Natural killer cell (primary cell): Measurements from ENCODE around the gene MSL2. TPM values are rescaled to one million over a fixed set of nuclear protein-coding genes. Genes with fewer than 3 reads are reported as not detected.

Experiments used
- ATAC-seq, 3 donors: fragments of 150-1000 bp in 2 of 3; fragments of 200-7000 bp in 1 of 3; cut with Tn5 transposase; 1 replicate in 1 of 3; 2 replicates in 2 of 3; pipeline ENCODE4 v1.10.0; 2021; ENCODE audit warnings: mild to moderate bottlenecking in 2 of 3, moderate library complexity in 2 of 3
- DNase-seq, 2 donors: peaks; one replicate each; pipeline versions ENCODE4 v3.0.0 to v3.0.0-alpha.2; 2013 to 2021; ENCODE audit warnings: mixed read lengths in 1 of 2
- H3K27ac ChIP-seq: one replicate; pipeline ENCODE4 v1.5.1; 2013; ENCODE audit warnings: mild to moderate bottlenecking, low read length
- H3K27me3 ChIP-seq: one replicate; pipeline ENCODE4 v1.6.1; 2013; ENCODE audit warnings: low read length; ENCODE audit not compliant: control insufficient read depth, insufficient read depth
- H3K36me3 ChIP-seq: one replicate; pipeline ENCODE4 v1.6.1; 2013; ENCODE audit warnings: low read length; ENCODE audit not compliant: control insufficient read depth, insufficient read depth
- H3K4me1 ChIP-seq: one replicate; pipeline ENCODE4 v1.6.1; 2013; ENCODE audit warnings: low read length; ENCODE audit not compliant: control insufficient read depth, insufficient read depth
- H3K4me3 ChIP-seq: one replicate; pipeline ENCODE4 v1.5.1; 2013; ENCODE audit warnings: low read length
- H3K9me3 ChIP-seq: one replicate; pipeline ENCODE4 v1.6.1; 2013; ENCODE audit warnings: low read length; ENCODE audit not compliant: control insufficient read depth, insufficient read depth
- H3K27ac Mint-ChIP-seq, 2 donors: one replicate each; pipeline ENCODE4 v1.8.0; 2022; ENCODE audit warnings: mild to moderate bottlenecking in 2 of 2, mixed read lengths in 2 of 2, moderate library complexity in 1 of 2
- H3K27me3 Mint-ChIP-seq, 2 donors: one replicate each; pipeline ENCODE4 v1.8.0; 2022; ENCODE audit warnings: low read depth in 2 of 2, mixed read lengths in 2 of 2
- H3K36me3 Mint-ChIP-seq: one replicate; pipeline ENCODE4 v1.8.0; 2022; ENCODE audit warnings: mixed read lengths
- H3K4me1 Mint-ChIP-seq, 2 donors: one replicate each; pipeline ENCODE4 v1.8.0; 2022; ENCODE audit warnings: mixed read lengths in 2 of 2
- H3K4me3 Mint-ChIP-seq: one replicate; pipeline ENCODE4 v1.8.0; 2022; ENCODE audit warnings: mild to moderate bottlenecking, moderate library complexity, mixed read lengths
- H3K9me3 Mint-ChIP-seq, 2 donors: one replicate each; pipeline ENCODE4 v1.8.0; 2022; ENCODE audit warnings: mixed read lengths in 2 of 2
- WGBS: methylation state at CpG from one replicate; pipeline ENCODE4 v1.1.7; 2013; ENCODE audit warnings: missing lambda C conversion rate; ENCODE audit not compliant: insufficient coverage; 5-methylcytosine and 5-hydroxymethylcytosine counted together
- intact Hi-C: fragments of 100-400 bp; cut with micrococcal nuclease; formaldehyde crosslinking; loops from one replicate; pipeline ENCODE4 v1.14.2; 2022
- total RNA-seq, 4 donors: library from RNA; stranded (reverse); fragments of 120-200 nt in 1 of 4; gene quantifications; one replicate each; pipeline versions ENCODE4 v1.2.3 to v1.2.4, GENCODE V29; 2013 to 2022
- TF ChIP-seq, protein P1 (sequence below): fragments of 200-600 bp; IDR thresholded peaks from one replicate; pipeline ENCODE4 v1.8.0; 2022; ENCODE audit warnings: antibody characterized with exemption

MSL2 gene, protein sequence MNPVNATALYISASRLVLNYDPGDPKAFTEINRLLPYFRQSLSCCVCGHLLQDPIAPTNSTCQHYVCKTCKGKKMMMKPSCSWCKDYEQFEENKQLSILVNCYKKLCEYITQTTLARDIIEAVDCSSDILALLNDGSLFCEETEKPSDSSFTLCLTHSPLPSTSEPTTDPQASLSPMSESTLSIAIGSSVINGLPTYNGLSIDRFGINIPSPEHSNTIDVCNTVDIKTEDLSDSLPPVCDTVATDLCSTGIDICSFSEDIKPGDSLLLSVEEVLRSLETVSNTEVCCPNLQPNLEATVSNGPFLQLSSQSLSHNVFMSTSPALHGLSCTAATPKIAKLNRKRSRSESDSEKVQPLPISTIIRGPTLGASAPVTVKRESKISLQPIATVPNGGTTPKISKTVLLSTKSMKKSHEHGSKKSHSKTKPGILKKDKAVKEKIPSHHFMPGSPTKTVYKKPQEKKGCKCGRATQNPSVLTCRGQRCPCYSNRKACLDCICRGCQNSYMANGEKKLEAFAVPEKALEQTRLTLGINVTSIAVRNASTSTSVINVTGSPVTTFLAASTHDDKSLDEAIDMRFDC
- total RNA-seq, result 100 to 1,000 TPM; 104 to 114 (median 110) TPM
- total RNA-seq (2013), result 72.4 TPM

DNA sequence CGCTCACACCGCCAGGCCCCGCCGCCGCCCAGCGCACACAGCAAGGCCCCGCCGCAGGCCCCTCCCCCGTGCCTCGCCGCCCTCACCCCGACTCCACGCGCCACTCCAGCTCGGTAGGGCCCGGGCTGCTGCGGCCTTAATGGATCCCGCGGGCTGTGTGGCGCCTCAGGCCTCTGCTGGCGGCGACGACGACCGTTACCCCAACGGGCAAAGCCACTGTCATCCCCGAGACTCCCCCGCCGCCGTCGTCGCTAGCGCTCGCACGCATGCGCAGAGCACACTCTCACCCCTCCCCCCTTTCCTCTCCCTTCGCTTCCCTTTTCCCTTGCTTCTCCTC lies at the start of gene MSL2:
Gene MSL2, minus strand, starts transcription at position 272 of the 337 bp plus-strand sequence. CDS start 1,222 bp downstream, outside the sequence.
- no peaks in the 10 kb centered on the region for H3K9me3 ChIP-seq
- H3K27ac ChIP-seq, result peak within 1 kb of the TSS; percentile 99
- Mint-ChIP-seq H3K9me3 (no peaks in the 10 kb centered on the region), H3K4me3 (peak within 1 kb of the TSS; percentile 99), H3K27ac (peak within 1 kb of the TSS; percentile 98), H3K27me3 (peaks cover 0 to 5% of the 10 kb centered on the region in 2 donors), H3K4me1 (peaks cover 62 to 65% of the 10 kb centered on the region in 2 donors), H3K36me3 (peaks cover 9% of the 10 kb centered on the region)
- intact Hi-C loops, result loop anchor here (1.0 to 10.0 kb wide), 4 partner anchors 121 to 746 kb away; partner anchors contain the start of gene STAG1
- no peaks in the 10 kb centered on the region for H3K36me3 ChIP-seq
- no peaks in the 10 kb centered on the region for H3K27me3 ChIP-seq
- 0% methylated on average over 37 of the region's 37 CpGs for WGBS
- peak within 1 kb of the TSS; percentile 56 for H3K4me3 ChIP-seq
- peaks cover 13% of the 10 kb centered on the region for H3K4me1 ChIP-seq
- TF ChIP-seq, protein P1, sequence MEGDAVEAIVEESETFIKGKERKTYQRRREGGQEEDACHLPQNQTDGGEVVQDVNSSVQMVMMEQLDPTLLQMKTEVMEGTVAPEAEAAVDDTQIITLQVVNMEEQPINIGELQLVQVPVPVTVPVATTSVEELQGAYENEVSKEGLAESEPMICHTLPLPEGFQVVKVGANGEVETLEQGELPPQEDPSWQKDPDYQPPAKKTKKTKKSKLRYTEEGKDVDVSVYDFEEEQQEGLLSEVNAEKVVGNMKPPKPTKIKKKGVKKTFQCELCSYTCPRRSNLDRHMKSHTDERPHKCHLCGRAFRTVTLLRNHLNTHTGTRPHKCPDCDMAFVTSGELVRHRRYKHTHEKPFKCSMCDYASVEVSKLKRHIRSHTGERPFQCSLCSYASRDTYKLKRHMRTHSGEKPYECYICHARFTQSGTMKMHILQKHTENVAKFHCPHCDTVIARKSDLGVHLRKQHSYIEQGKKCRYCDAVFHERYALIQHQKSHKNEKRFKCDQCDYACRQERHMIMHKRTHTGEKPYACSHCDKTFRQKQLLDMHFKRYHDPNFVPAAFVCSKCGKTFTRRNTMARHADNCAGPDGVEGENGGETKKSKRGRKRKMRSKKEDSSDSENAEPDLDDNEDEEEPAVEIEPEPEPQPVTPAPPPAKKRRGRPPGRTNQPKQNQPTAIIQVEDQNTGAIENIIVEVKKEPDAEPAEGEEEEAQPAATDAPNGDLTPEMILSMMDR, result no peak
- DNase-seq, result no peak
- peak in 1 of 3 donors; percentile 25 for ATAC-seq

DNA sequence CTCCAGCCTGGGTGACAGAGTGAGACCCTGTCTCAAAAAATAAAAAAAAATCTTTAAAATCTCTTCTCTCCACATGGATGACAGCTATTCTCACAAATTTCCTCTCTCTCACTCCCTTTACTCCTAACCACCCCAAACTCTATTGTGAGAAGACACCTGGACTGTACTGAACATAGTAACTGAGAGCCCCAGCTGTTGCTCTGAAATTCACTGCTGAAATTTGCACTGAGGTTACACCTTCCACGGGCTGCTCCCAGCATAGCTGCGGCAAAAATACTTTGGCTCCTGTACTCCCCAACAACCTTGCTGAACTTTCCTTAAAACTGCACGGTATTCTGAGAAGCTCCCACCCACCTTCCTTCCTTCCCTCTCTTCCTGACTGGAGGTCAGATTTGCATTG lies 49.6 kb upstream of the MSL2 start:
- Histone ChIP-seq H3K36me3 (no peaks in the 10 kb centered on the region), H3K9me3 (no peaks in the 10 kb centered on the region), H3K4me3 (no peak overlapping the region), H3K4me1 (peaks cover 7% of the 10 kb centered on the region), H3K27me3 (no peaks in the 10 kb centered on the region), H3K27ac (no peak overlapping the region)
- H3K4me3 Mint-ChIP-seq, result no peak overlapping the region
- intact Hi-C loops, result no loop called here
- H3K36me3 Mint-ChIP-seq, result no peaks in the 10 kb centered on the region
- DNase-seq (no peak), ATAC-seq (no peak)
- WGBS, result 56% methylated on average over 3 of the region's 3 CpGs
- TF ChIP-seq, protein P1, result no peak
- no peaks in the 10 kb centered on the region for H3K9me3 Mint-ChIP-seq
- H3K4me1 Mint-ChIP-seq, result peaks cover 10 to 14% of the 10 kb centered on the region in 2 donors
- H3K27me3 Mint-ChIP-seq, result peaks cover 0 to 13% of the 10 kb centered on the region in 2 donors
- no peak overlapping the region for H3K27ac Mint-ChIP-seq

DNA sequence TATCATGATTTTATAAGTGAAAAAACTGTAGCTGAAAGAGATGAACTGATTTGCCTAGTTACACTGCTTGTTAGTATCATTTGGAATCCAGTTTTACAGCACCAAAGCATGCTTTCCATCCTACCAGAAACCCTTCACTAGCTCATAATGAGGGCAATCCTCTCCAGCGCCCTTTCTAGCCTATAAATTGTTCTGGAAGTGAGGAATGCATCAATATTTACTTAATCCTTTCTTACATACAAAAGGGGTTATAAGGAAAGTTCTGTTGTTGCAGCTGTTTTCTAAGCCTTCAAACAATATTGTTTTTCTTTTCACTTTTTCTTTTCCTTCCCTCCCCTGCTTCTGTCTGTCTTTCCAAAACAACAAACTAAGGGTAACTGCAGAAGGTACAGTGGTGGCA lies 43.0 kb upstream of the MSL2 start:
- Histone ChIP-seq H3K27ac (no peak overlapping the region), H3K36me3 (no peaks in the 10 kb centered on the region), H3K4me3 (no peak overlapping the region), H3K9me3 (no peaks in the 10 kb centered on the region), H3K27me3 (peaks cover 4% of the 10 kb centered on the region), H3K4me1 (no peaks in the 10 kb centered on the region)
- Mint-ChIP-seq H3K4me3 (no peak overlapping the region), H3K36me3 (no peaks in the 10 kb centered on the region), H3K4me1 (no peaks in the 10 kb centered on the region), H3K27ac (no peak overlapping the region), H3K27me3 (peaks cover 0 to 19% of the 10 kb centered on the region in 2 donors), H3K9me3 (no peaks in the 10 kb centered on the region)
- DNase-seq (no peak), ATAC-seq (no peak)
- WGBS, result no CpG with 5 or more reads among the region's 1 CpG
- intact Hi-C loops, result no loop called here
- TF ChIP-seq, protein P1, result no peak
